H9 (cell line): ENCODE measurements around the gene NFXL1. TPM values are rescaled to one million over a fixed set of nuclear protein-coding genes. Genes with fewer than 3 reads are reported as not detected.

ENCODE experiments used
- DNase-seq: peaks from one replicate; pipeline ENCODE4 v3.0.0-alpha.2; 2017
- H2AFZ ChIP-seq: one replicate; pipeline ENCODE4 v1.6.1; 2013; ENCODE audit warnings: mild to moderate bottlenecking, low read length, control low read depth, moderate library complexity
- H2AK5ac ChIP-seq: 2 replicates; pipeline ENCODE4 v1.6.1; 2013; ENCODE audit warnings: low read length, control low read depth, mixed read lengths; ENCODE audit not compliant: insufficient read length
- H2BK120ac ChIP-seq: one replicate; pipeline ENCODE4 v1.6.1; 2013; ENCODE audit warnings: low read depth, mild to moderate bottlenecking, low read length, control low read depth, inconsistent platforms; ENCODE audit not compliant: poor library complexity, severe bottlenecking
- H2BK12ac ChIP-seq: 2 replicates; pipeline ENCODE4 v1.6.1; 2013; ENCODE audit warnings: low read length, control low read depth, mixed read lengths, low read depth; ENCODE audit not compliant: insufficient read length
- H2BK15ac ChIP-seq: 2 replicates; pipeline ENCODE4 v1.6.1; 2013; ENCODE audit warnings: low read depth, low read length, control low read depth
- H2BK20ac ChIP-seq: one replicate; pipeline ENCODE4 v1.6.1; 2013; ENCODE audit warnings: low read depth, mild to moderate bottlenecking, low read length, control low read depth, inconsistent platforms; ENCODE audit not compliant: poor library complexity, severe bottlenecking
- H2BK5ac ChIP-seq: 2 replicates; pipeline ENCODE4 v1.6.1; 2013; ENCODE audit warnings: low read length, control low read depth, mixed read lengths; ENCODE audit not compliant: insufficient read length
- H3K14ac ChIP-seq: 2 replicates; pipeline ENCODE4 v1.6.1; 2013; ENCODE audit warnings: low read length, control low read depth; ENCODE audit not compliant: insufficient read depth
- H3K18ac ChIP-seq: 2 replicates; pipeline ENCODE4 v1.6.1; 2013; ENCODE audit warnings: low read depth, mild to moderate bottlenecking, mixed read lengths, low read length, control low read depth; ENCODE audit not compliant: insufficient read length
- H3K23ac ChIP-seq: 2 replicates; pipeline ENCODE4 v1.6.1; 2013; ENCODE audit warnings: low read length, control low read depth, mixed read lengths, low read depth; ENCODE audit not compliant: insufficient read length
- H3K23me2 ChIP-seq: 2 replicates; pipeline ENCODE4 v1.6.1; 2013; ENCODE audit warnings: low read depth, mild to moderate bottlenecking, mixed read lengths, low read length, control low read depth; ENCODE audit not compliant: insufficient read length, poor library complexity, severe bottlenecking
- H3K27ac ChIP-seq: 2 replicates; pipeline ENCODE4 v1.5.1; 2013; ENCODE audit warnings: low read length, control low read depth, mixed read lengths, low read depth; ENCODE audit not compliant: insufficient read length
- H3K27me3 ChIP-seq: 2 replicates; pipeline ENCODE4 v1.6.1; 2013; ENCODE audit warnings: low read length, control low read depth, inconsistent platforms; ENCODE audit not compliant: insufficient read depth
- H3K4ac ChIP-seq: 2 replicates; pipeline ENCODE4 v1.6.1; 2013; ENCODE audit warnings: low read depth, mild to moderate bottlenecking, control low read depth, inconsistent platforms, low read length, moderate library complexity
- H3K4me1 ChIP-seq: 2 replicates; pipeline ENCODE4 v1.6.1; 2013; ENCODE audit warnings: low read length, control low read depth, inconsistent platforms; ENCODE audit not compliant: insufficient read depth
- H3K4me2 ChIP-seq: 2 replicates; pipeline ENCODE4 v1.6.1; 2013; ENCODE audit warnings: low read length, control low read depth, mixed read lengths; ENCODE audit not compliant: insufficient read length, insufficient read depth
- H3K56ac ChIP-seq: 2 replicates; pipeline ENCODE4 v1.6.1; 2013; ENCODE audit warnings: low read depth, mild to moderate bottlenecking, mixed read lengths, low read length, control low read depth; ENCODE audit not compliant: insufficient read length
- H3K79me1 ChIP-seq: 2 replicates; pipeline ENCODE4 v1.6.1; 2013; ENCODE audit warnings: low read depth, mild to moderate bottlenecking, moderate library complexity, low read length, control low read depth, inconsistent platforms; ENCODE audit not compliant: insufficient read depth, poor library complexity, severe bottlenecking
- H3K79me2 ChIP-seq: 2 replicates; pipeline ENCODE4 v1.6.1; 2013; ENCODE audit warnings: low read length, control low read depth, inconsistent platforms; ENCODE audit not compliant: insufficient read depth
- H3K9ac ChIP-seq: 2 replicates; pipeline ENCODE4 v1.6.1; 2013; ENCODE audit warnings: low read length, control low read depth, mixed read lengths; ENCODE audit not compliant: insufficient read length; ENCODE audit errors: extremely low read depth
- H3K9me3 ChIP-seq: one replicate; pipeline ENCODE4 v1.6.1; 2013; ENCODE audit warnings: low read depth, low read length, inconsistent platforms; ENCODE audit not compliant: control insufficient read depth
- H3T11ph ChIP-seq: one replicate; pipeline ENCODE4 v1.6.1; 2013; ENCODE audit warnings: mild to moderate bottlenecking, low read length, control low read depth, inconsistent platforms
- H4K20me1 ChIP-seq: one replicate; pipeline ENCODE4 v1.6.1; 2013; ENCODE audit not compliant: control insufficient read depth, insufficient read length, insufficient read depth
- H4K5ac ChIP-seq: 2 replicates; pipeline ENCODE4 v1.6.1; 2013; ENCODE audit warnings: low read depth, mild to moderate bottlenecking, mixed read lengths, low read length, control low read depth; ENCODE audit not compliant: insufficient read length
- H4K8ac ChIP-seq: replicated peaks from 2 replicates; pipeline ENCODE4 v1.6.1; 2013; ENCODE audit warnings: low read length, control low read depth, mixed read lengths, low read depth; ENCODE audit not compliant: insufficient read length
- H4K91ac ChIP-seq: 2 replicates; pipeline ENCODE4 v1.6.1; 2013; ENCODE audit warnings: low read depth, mild to moderate bottlenecking, moderate library complexity, mixed read lengths, low read length, control low read depth; ENCODE audit not compliant: insufficient read length
- H3K27ac Mint-ChIP-seq, 3 experiments: 2 replicates in 2 of 3; 3 replicates in 1 of 3; pipeline ENCODE4 v1.8.0; 2020 to 2021; ENCODE audit warnings: mixed read lengths in 3 of 3, mild to moderate bottlenecking in 1 of 3, moderate library complexity in 1 of 3
- H3K27me3 Mint-ChIP-seq: 2 replicates; pipeline ENCODE4 v1.8.0; 2021; ENCODE audit warnings: low read depth, mild to moderate bottlenecking, moderate library complexity, mixed read lengths
- H3K36me3 Mint-ChIP-seq, 3 experiments: 2 replicates in 2 of 3; 3 replicates in 1 of 3; pipeline ENCODE4 v1.8.0; 2020 to 2021; ENCODE audit warnings: low read depth in 3 of 3, mixed read lengths in 3 of 3; ENCODE audit not compliant: insufficient read depth in 1 of 3
- H3K4me1 Mint-ChIP-seq, 2 experiments: 2 replicates each; pipeline ENCODE4 v1.8.0; 2020; ENCODE audit warnings: mixed read lengths in 2 of 2
- H3K4me3 Mint-ChIP-seq, 2 experiments: 2 replicates in 1 of 2; 3 replicates in 1 of 2; pipeline ENCODE4 v1.8.0; 2020 to 2021; ENCODE audit warnings: mild to moderate bottlenecking in 2 of 2, mixed read lengths in 2 of 2, moderate library complexity in 1 of 2
- H3K9me3 Mint-ChIP-seq, 2 experiments: 2 replicates in 1 of 2; 3 replicates in 1 of 2; pipeline ENCODE4 v1.8.0; 2020; ENCODE audit warnings: mild to moderate bottlenecking in 2 of 2, mixed read lengths in 2 of 2, moderate library complexity in 1 of 2
- WGBS: extraction: QIAGEN DNeasy Blood & Tissue Kit; methylation state at CpG from one replicate; pipeline ENCODE4 v1.1.7; 2013; ENCODE audit warnings: missing lambda C conversion rate, low lambda C conversion rate, mixed read lengths; ENCODE audit not compliant: insufficient read length; ENCODE audit errors: extremely low coverage; 5-methylcytosine and 5-hydroxymethylcytosine counted together
- total RNA-seq: library from RNA; stranded (reverse); gene quantifications from 2 replicates; pipeline ENCODE4 v1.2.1, GENCODE V29; 2021
- TF ChIP-seq, protein P1 (sequence below): fragments of 200-600 bp; sonication (generic); conservative IDR thresholded peaks from 3 replicates; pipeline ENCODE4 v1.8.0; 2021; ENCODE audit warnings: antibody characterized with exemption, mild to moderate bottlenecking

The NFXL1 gene
- total RNA-seq, 1 experiment from 2014 or later: 33.8 TPM

DNA sequence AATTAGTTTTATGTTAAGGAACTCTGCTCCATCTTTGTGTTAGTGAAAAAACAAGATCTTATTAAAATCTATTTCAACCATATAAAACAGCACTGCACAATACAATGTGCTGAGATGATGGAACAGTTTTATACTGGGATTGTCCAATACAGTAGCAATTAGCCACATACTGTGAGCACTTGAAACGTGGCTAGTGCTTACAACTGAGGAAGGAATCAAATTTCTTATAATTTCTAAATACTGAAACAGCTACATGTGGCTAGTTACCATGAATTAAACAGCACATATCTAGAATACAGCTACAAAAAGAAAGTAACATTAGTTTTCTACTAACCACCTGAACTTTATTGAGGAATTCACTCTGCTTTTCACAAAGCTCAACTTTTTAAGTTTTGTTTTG is 14.7 kb downstream of the NFXL1 start:
- H4K5ac ChIP-seq: no peak overlapping the region
- no peaks in the 10 kb centered on the region for H3K4me1 ChIP-seq
- H2BK5ac ChIP-seq: no peak overlapping the region
- no peaks in the 10 kb centered on the region for H3K27me3 ChIP-seq
- Mint-ChIP-seq H3K36me3 (peaks cover 36 to 84% (median 67%) of the 10 kb centered on the region in 3 experiments; a peak in 6 of 7 replicates), H3K27ac (no peak overlapping the region), H3K4me1 (no peaks in the 10 kb centered on the region), H3K27me3 (no peaks in the 10 kb centered on the region), H3K9me3 (no peaks in the 10 kb centered on the region), H3K4me3 (no peak overlapping the region)
- no peak overlapping the region for H2BK15ac ChIP-seq
- H3T11ph ChIP-seq: no peak overlapping the region
- H3K27ac ChIP-seq: no peak overlapping the region
- H3K23ac ChIP-seq: no peak overlapping the region
- no peak overlapping the region for H4K91ac ChIP-seq
- WGBS: no CpG with 5 or more reads among the region's 1 CpG
- no peaks in the 10 kb centered on the region for H3K23me2 ChIP-seq
- no peaks in the 10 kb centered on the region for H3K79me1 ChIP-seq
- no peak overlapping the region for H2AK5ac ChIP-seq
- H3K79me2 ChIP-seq: no peaks in the 10 kb centered on the region
- no peak overlapping the region for H2BK12ac ChIP-seq
- H4K20me1 ChIP-seq: no peaks in the 10 kb centered on the region
- no peak overlapping the region for H3K14ac ChIP-seq
- H2BK20ac ChIP-seq: no peak overlapping the region
- H3K4ac ChIP-seq: no peak overlapping the region
- no peak for DNase-seq
- no peak overlapping the region for H3K4me2 ChIP-seq
- no peak overlapping the region for H3K56ac ChIP-seq
- no peak overlapping the region for H2BK120ac ChIP-seq
- H2AFZ ChIP-seq: no peak overlapping the region
- H3K9ac ChIP-seq: no peak overlapping the region
- no peaks in the 10 kb centered on the region for H3K9me3 ChIP-seq
- H3K18ac ChIP-seq: no peak overlapping the region
- TF ChIP-seq, protein P1, sequence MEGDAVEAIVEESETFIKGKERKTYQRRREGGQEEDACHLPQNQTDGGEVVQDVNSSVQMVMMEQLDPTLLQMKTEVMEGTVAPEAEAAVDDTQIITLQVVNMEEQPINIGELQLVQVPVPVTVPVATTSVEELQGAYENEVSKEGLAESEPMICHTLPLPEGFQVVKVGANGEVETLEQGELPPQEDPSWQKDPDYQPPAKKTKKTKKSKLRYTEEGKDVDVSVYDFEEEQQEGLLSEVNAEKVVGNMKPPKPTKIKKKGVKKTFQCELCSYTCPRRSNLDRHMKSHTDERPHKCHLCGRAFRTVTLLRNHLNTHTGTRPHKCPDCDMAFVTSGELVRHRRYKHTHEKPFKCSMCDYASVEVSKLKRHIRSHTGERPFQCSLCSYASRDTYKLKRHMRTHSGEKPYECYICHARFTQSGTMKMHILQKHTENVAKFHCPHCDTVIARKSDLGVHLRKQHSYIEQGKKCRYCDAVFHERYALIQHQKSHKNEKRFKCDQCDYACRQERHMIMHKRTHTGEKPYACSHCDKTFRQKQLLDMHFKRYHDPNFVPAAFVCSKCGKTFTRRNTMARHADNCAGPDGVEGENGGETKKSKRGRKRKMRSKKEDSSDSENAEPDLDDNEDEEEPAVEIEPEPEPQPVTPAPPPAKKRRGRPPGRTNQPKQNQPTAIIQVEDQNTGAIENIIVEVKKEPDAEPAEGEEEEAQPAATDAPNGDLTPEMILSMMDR: no peak
- no peak overlapping the region for H4K8ac ChIP-seq
